Stimulated activated naive CD8-positive, alpha-beta T cell treated with anti-CD3 and anti-CD28 coated beads, Interleukin-15, Interleukin-2, amounts not matched to agents 100 U/mL and 50 U/mL, for 24 hours (primary cell): ENCODE data around the gene ACY1.

Experiments
- ATAC-seq: fragments of 150-1000 bp; cut with Tn5 transposase; one replicate; pipeline ENCODE4 v1.10.0; 2021
- DNase-seq: peaks from one replicate; pipeline ENCODE4 v3.0.0; 2021

ACY1 gene

GRCh38 chr3:51963951-51964451 is 19.3 kb upstream of the ACY1 start:
- ATAC-seq, result no peak

GRCh38 chr3:51964521-51964920 is 18.8 kb upstream of the ACY1 start:
- DNase-seq, result no peak
- no peak for ATAC-seq

More at GRCh38 chr3:51963951-51964451, 19.3 kb upstream of the ACY1 start:
- no peak for DNase-seq

- no peak for ATAC-seq
- no peak for DNase-seq
These were observed 17.3 kb upstream of the ACY1 start for GRCh38 chr3:51966016-51966415.

- DNase-seq (no peak), ATAC-seq (no peak)
These were observed 16.8 kb upstream of the ACY1 start for GRCh38 chr3:51966486-51966885.

- DNase-seq (no peak), ATAC-seq (no peak)
These were observed 16.4 kb upstream of the ACY1 start for GRCh38 chr3:51966922-51967383.

- peak; percentile 45 for DNase-seq
These were observed 15.8 kb upstream of the ACY1 start, which contains the start of gene PCBP4 for GRCh38 chr3:51967384-51968169. Gene PCBP4, minus strand, starts transcription at chr3:51967454. Its CDS starts 6,214 bp downstream, at chr3:51961240.

GRCh38 chr3:51968170-51968775 is 15.1 kb upstream of the ACY1 start:
- ATAC-seq, result no peak
- no peak for DNase-seq

More at GRCh38 chr3:51967384-51968169, 15.8 kb upstream of the ACY1 start, which contains the start of gene PCBP4:
- peak; percentile 41 for ATAC-seq

- DNase-seq (no peak), ATAC-seq (no peak)
These were observed 14.3 kb upstream of the ACY1 start for GRCh38 chr3:51968883-51969678.

- DNase-seq, result no peak
- no peak for ATAC-seq
These were observed 13.5 kb upstream of the ACY1 start for GRCh38 chr3:51969841-51970240.

- ATAC-seq (no peak), DNase-seq (no peak)
These were observed 12.6 kb upstream of the ACY1 start for GRCh38 chr3:51970606-51971300.

GRCh38 chr3:51971350-51971749 is 12.0 kb upstream of the ACY1 start:
- no peak for DNase-seq
- no peak for ATAC-seq

- ATAC-seq, result peak; percentile 26
These were observed 8.9 kb upstream of the ACY1 start for GRCh38 chr3:51974277-51974962.

GRCh38 chr3:51974963-51975851 is 8.1 kb upstream of the ACY1 start, which contains the start of gene ABHD14A:
Gene ABHD14A, plus strand, starts transcription at chr3:51975064. Its CDS starts 72 bp downstream, at chr3:51975136.
- ATAC-seq, result peak; percentile 79
- DNase-seq, result peak; percentile 77

More at GRCh38 chr3:51974277-51974962, 8.9 kb upstream of the ACY1 start:
- peak; percentile 37 for DNase-seq

GRCh38 chr3:51975852-51976549 is 7.3 kb upstream of the ACY1 start:
- DNase-seq (peak; percentile 58), ATAC-seq (no peak)

GRCh38 chr3:51977446-51978142 is 5.7 kb upstream of the ACY1 start:
- DNase-seq (no peak), ATAC-seq (no peak)

GRCh38 chr3:51978143-51978502 is 5.2 kb upstream of the ACY1 start:
- ATAC-seq (no peak), DNase-seq (no peak)

GRCh38 chr3:51980253-51980652 is 3.1 kb upstream of the ACY1 start:
- ATAC-seq (no peak), DNase-seq (no peak)

GRCh38 chr3:51982352-51982837 is 940 bp upstream of the ACY1 start:
- ATAC-seq (peak; percentile 48), DNase-seq (peak; percentile 60)
